Stimulated activated CD4-positive, alpha-beta T cell treated with anti-CD3 and anti-CD28 coated beads, Interleukin-2, amount 100 ng/mL, for 4 hours (primary cell): Measurements from ENCODE around the gene RASGRF2.
"Not testable (repeated sequence)": the region's sequence is repeated elsewhere in the genome, so short reads cannot be mapped to it uniquely, and the experiment has no call there.

Experiments
- DNase-seq: peaks from one replicate; pipeline ENCODE4 v3.0.0-alpha.2; 2020; ENCODE audit warnings: low read depth

The RASGRF2 gene

GRCh38 chr5:81021486-81021885, 61.3 kb downstream of the RASGRF2 start:
- DNase-seq: no peak

GRCh38 chr5:81021951-81022687, 62.0 kb downstream of the RASGRF2 start:
- no peak for DNase-seq

GRCh38 chr5:81022688-81023084, 62.5 kb downstream of the RASGRF2 start:
- no peak for DNase-seq

- no peak for DNase-seq
These were observed 63.3 kb downstream of the RASGRF2 start for GRCh38 chr5:81023261-81023970.

- DNase-seq: no peak
These were observed 67.4 kb downstream of the RASGRF2 start for GRCh38 chr5:81027481-81028058.

GRCh38 chr5:81028888-81029287, 68.7 kb downstream of the RASGRF2 start:
- DNase-seq: not testable (repeated sequence)

GRCh38 chr5:81029736-81030135, 69.6 kb downstream of the RASGRF2 start:
- DNase-seq: not testable (repeated sequence)

GRCh38 chr5:81030236-81031034, 70.3 kb downstream of the RASGRF2 start:
- not testable (repeated sequence) for DNase-seq

GRCh38 chr5:81035522-81035921, 75.4 kb downstream of the RASGRF2 start:
- DNase-seq: no peak

- no peak for DNase-seq
These were observed 78.3 kb downstream of the RASGRF2 start for GRCh38 chr5:81038495-81038894.

GRCh38 chr5:81044868-81045267, 84.7 kb downstream of the RASGRF2 start:
- no peak for DNase-seq

GRCh38 chr5:81045389-81045807, 85.2 kb downstream of the RASGRF2 start:
- no peak for DNase-seq

- no peak for DNase-seq
These were observed 85.9 kb downstream of the RASGRF2 start for GRCh38 chr5:81046041-81046440.

GRCh38 chr5:81052325-81052724, 92.2 kb downstream of the RASGRF2 start:
- no peak for DNase-seq

GRCh38 chr5:81053282-81053681, 93.1 kb downstream of the RASGRF2 start:
- DNase-seq: not testable (repeated sequence)

- DNase-seq: no peak
These were observed 98.0 kb downstream of the RASGRF2 start for GRCh38 chr5:81058121-81058520.

- DNase-seq: no peak
These were observed 105.3 kb downstream of the RASGRF2 start for GRCh38 chr5:81065492-81065891.

GRCh38 chr5:81066102-81066501, 105.9 kb downstream of the RASGRF2 start:
- DNase-seq: no peak

GRCh38 chr5:81067406-81067805, 107.2 kb downstream of the RASGRF2 start:
- DNase-seq: no peak

GRCh38 chr5:81068063-81068462, 107.9 kb downstream of the RASGRF2 start:
- no peak for DNase-seq

- DNase-seq: no peak
These were observed 108.5 kb downstream of the RASGRF2 start for GRCh38 chr5:81068635-81069034.

GRCh38 chr5:81069990-81070389, 109.8 kb downstream of the RASGRF2 start:
- no peak for DNase-seq
